HG03521 (cell line): ENCODE measurements around the gene ADAP1.

Source experiments
- ATAC-seq: cut with Tn5 transposase; IDR thresholded peaks from one replicate; pipeline ENCODE4 v1.9.1; 2021; ENCODE audit warnings: mild to moderate bottlenecking, moderate library complexity; ENCODE audit not compliant: unreplicated experiment

The ADAP1 gene

DNA sequence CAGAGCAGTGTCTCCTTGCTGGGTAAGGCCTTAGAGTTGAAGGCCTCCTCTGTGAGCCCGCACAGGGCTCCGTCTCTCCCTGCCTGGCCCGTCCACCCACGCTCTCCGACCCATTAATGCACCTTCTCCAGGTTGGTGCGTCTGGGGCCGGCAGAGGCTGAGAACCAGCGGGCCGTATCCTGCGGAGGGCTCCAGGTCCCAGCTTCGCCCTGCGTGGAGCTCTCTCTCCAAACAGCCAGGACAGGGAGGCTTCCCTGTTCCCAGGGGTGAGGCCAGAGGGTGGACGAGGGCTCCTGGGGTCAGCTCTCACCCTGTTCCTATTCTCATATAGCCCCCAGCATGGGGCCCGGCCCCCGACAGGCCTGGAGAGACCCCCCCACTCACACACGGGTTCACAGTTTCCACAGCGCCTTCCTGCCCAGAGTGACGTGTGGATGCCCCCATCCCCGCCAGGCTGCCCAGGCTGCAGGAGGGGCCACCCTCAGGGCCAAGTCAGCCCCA, 43.5 kb downstream of the ADAP1 start:
- no peak for ATAC-seq

GRCh38 chr7:910441-910861, 44.0 kb downstream of the ADAP1 start:
- ATAC-seq = no peak

DNA sequence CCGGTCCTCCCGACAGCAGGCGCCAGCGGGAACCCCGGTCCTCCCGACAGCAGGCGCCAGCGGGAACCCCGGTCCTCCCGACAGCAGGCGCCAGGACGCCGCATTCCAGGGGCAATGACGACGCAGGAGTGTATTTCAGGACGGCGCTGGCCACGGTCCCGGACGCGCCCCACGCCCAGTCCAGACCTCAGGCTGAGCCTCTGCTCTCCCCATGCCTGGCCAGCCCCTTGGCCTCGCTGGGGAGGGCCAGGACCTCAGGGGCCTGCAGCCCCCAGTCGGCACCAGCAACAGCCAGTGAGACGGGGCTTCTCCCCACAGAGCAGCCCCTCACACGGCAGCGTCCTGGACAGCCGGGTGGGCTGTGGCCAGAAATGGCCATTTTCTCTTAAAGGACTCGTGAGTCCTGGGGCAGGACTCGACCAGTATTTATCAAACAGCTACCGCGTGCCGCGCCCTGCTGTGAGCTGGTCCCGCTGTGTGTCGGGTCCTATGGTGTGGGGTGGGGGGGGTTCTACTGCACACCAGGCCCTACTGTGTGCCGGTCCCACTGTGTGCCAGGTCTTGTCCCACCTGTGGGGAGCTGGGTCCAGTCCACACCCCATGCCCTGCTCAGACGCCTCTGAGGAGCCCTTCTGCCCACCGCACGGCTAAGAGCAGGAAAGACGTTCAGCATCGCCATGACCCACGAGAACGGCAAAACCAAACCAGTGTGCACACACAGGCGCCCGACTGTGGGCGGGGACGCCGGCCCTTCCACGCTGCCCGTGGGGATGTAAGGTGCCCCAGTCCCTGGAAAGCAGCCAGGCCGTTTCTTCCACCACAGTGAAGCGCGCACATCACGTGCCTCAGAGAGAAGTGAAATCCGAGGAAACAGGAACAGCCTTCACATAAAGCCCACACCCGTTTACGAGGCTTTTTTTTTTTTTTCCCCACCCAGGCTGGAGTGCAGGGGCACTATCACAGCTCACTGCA, 44.8 kb downstream of the ADAP1 start:
- no peak for ATAC-seq

GRCh38 chr7:908591-909357, 45.7 kb downstream of the ADAP1 start:
- ATAC-seq = peak; percentile 67

- ATAC-seq = no peak
Observed at GRCh38 chr7:908159-908581, 46.3 kb downstream of the ADAP1 start.

GRCh38 chr7:907158-907980, 47.1 kb downstream of the ADAP1 start:
- ATAC-seq = no peak

GRCh38 chr7:906776-907157, 47.7 kb downstream of the ADAP1 start:
- ATAC-seq = no peak

- no peak for ATAC-seq
Observed at GRCh38 chr7:904847-905246, 49.6 kb downstream of the ADAP1 start.

DNA sequence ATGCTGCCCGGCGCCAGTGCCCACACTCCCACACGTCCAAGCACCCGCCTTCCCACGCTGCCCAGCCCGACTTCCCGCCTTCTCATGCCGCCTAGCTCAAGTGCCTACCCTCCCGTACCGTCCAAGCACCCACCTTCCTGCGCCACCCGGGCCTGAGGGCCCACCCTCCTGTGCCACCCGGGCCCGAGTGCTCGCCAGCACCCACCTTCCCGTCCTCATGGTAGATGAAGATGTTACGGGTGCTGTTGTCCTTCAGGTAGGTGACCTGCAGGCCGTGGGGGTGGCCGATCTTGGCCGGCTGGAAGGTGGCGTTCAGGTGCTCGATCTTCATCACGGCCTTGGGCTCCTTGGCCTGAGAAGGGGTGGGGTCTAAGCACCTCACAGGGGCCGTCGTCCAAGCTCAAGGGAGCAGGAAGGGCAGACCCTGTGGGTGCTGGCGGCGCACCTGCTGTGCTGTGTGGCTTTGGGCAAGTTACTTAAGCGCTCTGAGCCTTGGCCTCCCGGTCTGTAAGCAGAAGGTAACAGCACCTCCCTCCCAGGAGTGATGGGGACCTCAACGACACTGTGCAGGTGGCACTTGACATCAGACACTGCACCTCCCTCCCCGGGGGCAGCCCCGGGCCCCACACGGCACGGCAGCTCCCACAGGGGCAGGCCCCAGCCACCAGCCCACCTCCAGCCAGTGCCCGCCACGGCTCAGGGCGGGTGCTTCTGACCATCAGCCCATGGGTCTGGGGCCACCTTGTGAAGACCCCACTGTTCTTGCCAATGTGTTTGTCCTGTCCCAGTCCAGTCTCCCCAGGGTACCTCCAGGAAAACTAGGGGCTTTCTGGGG, 50.3 kb downstream of the ADAP1 start:
- ATAC-seq = no peak

DNA sequence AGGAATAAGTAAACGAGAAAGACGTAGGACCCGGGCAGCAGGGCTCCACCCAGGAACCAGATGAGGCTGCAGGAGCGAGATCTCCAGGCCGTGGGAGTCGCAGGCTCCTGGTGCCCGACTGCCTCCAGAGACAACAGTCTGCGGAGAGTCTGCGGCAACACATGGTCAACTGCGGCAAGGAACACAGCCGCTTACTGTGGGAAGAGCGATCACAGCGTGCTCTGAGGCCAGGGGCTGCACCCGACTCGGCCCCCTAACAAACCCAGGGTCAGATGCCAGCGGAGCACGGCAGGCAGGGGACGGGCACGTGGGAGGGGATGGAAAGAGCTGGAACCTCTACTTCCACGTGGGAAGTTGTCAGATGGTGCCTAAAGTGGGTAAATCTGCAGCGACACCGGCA, 51.5 kb downstream of the ADAP1 start:
- ATAC-seq = no peak

DNA sequence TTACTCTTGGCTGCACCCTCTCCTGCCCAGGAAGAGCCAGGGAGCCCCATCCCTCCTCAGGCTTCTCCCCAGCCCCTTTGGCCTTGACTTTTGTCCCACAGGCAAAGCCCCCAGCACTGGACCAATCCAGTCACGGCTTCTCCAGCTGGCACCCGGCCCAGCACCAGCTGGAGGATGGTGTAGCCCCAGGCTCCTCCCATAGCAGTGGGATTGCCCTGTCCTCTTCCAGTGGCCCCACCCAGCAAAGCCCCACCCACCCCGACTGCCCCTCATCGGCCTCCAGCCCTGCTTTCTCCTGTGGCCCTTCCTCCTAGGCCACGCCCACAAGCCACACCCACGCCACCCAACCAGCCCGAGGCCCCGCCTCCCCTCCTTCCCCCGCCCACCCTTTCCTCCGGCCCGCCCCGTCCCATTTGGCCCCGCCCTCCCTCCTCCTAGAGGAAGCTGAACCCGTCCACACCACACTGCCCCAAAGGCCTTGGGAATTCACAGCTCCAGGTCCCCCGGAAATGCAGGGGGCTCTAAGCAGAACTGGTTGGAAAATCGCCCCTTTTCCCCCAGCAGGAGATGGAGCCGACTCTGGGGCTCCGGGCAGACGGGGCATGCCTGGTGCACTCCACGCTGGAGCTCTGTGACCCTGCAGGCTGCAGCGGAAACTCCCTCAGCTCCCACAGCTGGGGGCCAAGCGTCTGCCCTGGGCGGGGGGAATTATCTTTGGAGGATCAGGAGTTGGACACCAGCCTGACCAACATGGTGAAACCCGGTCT, 52.9 kb downstream of the ADAP1 start:
- ATAC-seq = no peak

GRCh38 chr7:901041-901387, 53.5 kb downstream of the ADAP1 start:
- ATAC-seq = no peak

- no peak for ATAC-seq
Observed at GRCh38 chr7:900331-901040, 54.0 kb downstream of the ADAP1 start.

GRCh38 chr7:899806-900205, 54.7 kb downstream of the ADAP1 start:
- ATAC-seq = no peak

- ATAC-seq = no peak
Observed at GRCh38 chr7:898855-899681, 55.4 kb downstream of the ADAP1 start.

DNA sequence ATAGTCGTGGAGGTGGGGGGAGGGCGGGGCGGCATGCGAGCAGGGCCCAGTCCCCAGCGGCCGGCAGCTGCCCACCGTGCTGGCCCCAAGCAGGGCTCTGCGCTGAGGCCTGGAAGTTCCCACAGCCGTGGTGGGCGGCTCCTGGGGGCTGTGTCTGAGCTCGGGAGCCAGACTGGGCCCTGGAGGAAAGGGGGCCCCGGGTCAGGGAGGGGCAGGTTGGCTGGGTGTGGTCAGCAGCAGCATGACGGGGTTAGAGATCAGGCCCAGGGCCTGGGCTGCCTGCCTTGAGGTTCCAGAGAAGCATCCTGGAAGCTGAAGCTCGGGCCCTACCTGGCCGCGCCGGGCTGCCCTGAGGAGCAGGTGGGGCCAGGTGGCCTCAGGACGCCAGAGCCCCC, 56.0 kb downstream of the ADAP1 start:
- no peak for ATAC-seq

DNA sequence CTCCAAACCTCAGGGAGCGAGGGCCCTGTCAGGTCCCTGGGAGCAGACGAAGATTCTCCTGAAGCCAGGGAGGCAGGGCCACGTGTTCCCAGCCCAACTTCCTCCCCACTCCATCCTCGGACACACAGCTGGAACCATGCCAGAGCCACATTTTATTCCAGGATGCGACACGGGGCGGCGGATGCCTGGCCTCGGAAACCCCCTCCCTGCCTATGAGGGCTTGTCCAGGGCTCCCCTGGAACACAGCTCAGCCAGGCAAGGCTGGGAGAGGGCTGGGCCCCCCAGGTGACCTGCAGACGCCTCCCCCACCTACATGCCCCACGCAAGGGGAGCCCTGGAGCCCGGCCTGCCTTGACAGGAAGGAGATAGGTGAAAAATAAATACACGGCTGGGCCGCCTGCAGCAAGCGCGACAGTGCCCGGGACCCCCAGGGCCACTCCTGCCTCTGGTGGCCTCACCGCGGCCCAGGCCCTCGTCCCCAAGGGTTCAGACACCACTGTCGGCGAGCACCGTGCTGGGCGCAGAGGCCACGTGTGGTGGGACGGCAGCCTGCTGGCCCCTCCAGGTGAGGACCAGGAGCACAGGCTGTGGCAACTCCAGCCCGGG, 56.6 kb downstream of the ADAP1 start:
- no peak for ATAC-seq
